Mammary epithelial cell (primary cell): ENCODE results near the gene TET3.

ENCODE experiments used
- CTCF ChIP-seq, 2 donors: IDR thresholded peaks in 1 of 2; conservative IDR thresholded peaks in 1 of 2; 2 replicates each; pipeline ENCODE4 v1.5.1; 2011 to 2012; ENCODE audit warnings: inconsistent platforms in 2 of 2, low read length in 2 of 2, mild to moderate bottlenecking in 2 of 2, control low read depth in 1 of 2, low read depth in 1 of 2; ENCODE audit not compliant: insufficient read depth in 1 of 2; ENCODE audit errors: extremely low read depth in 1 of 2
- EZH2 ChIP-seq: IDR thresholded peaks from 2 replicates; pipeline ENCODE4 v1.6.1; 2012; ENCODE audit warnings: low read length, inconsistent platforms, borderline replicate concordance

- TF ChIP-seq CTCF (conservative IDR thresholded peaks at IDR 0.05 in 1 of 2, IDR thresholded peaks at IDR 0.05 in 1 of 2; ENCODE audit: extremely low read depth in 1 of 2, insufficient read depth in 1 of 2, low read depth in 1 of 2, low read length in 2 of 2) (no peak), EZH2 (no peak)
Observed at GRCh38 chr2:73956218-73956865, 28.4 kb upstream of the TET3 start.
